ENCODE data around the gene TRAK1. TPM values are rescaled to one million over a fixed set of nuclear protein-coding genes. Genes with fewer than 3 reads are reported as not detected.

The TRAK1 gene
- total RNA-seq, 1 donor from 2014 or later: 37.5 TPM

DNA sequence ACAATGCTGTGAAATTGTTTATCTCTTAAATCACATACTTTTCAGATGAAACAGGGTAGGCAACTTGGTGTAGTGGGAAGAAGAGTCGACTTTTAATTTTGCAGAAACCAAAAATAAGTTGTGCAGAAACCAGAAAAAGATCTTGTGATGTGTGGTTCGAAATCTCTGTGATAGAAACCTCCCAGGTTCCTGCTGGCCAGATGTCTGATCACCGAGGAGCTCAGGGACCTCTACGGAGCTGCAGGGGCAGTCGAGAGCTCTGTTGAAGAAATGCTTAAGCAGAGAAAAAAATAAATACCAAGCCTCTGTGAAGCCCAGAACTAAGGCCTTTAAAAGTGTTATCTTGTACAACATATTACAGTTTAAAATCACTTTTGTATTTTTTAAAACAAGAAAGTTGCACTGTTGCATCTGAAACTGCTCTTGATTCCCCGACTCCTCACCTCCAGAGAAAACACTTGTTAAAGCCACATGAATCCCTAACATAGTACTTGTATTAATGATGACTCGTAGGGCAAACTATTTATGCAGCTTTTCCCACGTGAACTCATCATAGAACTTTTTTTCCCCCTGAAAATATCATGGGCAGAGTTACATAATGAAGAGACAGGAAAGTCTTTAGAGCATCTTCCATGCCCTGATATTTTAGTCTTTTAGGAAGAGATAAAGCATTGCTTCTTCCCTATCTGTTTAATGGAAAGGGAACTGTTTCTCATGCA lies 123.6 kb downstream of the TRAK1 start:
- H3K36me3 ChIP-seq: peaks cover 19 to 39% of the 10 kb centered on the region in 2 donors

DNA sequence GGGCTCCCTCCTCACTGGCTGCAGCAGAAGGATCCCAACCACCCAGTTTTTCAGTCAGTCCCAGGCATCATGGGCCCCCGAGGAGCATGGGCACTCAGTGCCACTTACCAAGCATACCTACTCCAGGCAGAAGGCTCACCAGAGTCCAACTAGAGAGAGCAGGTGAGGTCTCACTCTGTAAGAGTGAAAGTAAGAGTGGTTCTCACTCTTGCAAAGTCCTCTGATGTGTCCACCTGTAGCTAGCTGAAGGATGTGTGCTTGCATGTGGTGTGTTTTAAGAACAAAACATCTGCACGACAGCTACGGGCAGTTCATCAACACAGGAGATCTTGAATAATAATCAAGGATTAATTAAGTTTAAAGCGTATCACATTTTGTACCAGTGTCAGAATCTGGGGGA lies 125.1 kb downstream of the TRAK1 start:
- DNase-seq (ENCODE audit: low spot score in 2 of 2): no peak
- no peaks in the 10 kb centered on the region for H3K4me1 ChIP-seq
- H3K36me3 ChIP-seq: peaks cover 14 to 36% of the 10 kb centered on the region in 2 donors
- no peaks in the 10 kb centered on the region for H3K27me3 ChIP-seq
- intact Hi-C loops (cut with DNase I): no loop called here
- no peaks in the 10 kb centered on the region for H3K9me3 ChIP-seq
- TF ChIP-seq, protein P1, sequence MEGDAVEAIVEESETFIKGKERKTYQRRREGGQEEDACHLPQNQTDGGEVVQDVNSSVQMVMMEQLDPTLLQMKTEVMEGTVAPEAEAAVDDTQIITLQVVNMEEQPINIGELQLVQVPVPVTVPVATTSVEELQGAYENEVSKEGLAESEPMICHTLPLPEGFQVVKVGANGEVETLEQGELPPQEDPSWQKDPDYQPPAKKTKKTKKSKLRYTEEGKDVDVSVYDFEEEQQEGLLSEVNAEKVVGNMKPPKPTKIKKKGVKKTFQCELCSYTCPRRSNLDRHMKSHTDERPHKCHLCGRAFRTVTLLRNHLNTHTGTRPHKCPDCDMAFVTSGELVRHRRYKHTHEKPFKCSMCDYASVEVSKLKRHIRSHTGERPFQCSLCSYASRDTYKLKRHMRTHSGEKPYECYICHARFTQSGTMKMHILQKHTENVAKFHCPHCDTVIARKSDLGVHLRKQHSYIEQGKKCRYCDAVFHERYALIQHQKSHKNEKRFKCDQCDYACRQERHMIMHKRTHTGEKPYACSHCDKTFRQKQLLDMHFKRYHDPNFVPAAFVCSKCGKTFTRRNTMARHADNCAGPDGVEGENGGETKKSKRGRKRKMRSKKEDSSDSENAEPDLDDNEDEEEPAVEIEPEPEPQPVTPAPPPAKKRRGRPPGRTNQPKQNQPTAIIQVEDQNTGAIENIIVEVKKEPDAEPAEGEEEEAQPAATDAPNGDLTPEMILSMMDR (IDR thresholded peaks at IDR 0.05): no peak
- H3K4me3 ChIP-seq: no peak overlapping the region
- no peak overlapping the region for H3K27ac ChIP-seq

More for the DNA sequence above, 123.6 kb downstream of the TRAK1 start:
- intact Hi-C loops (cut with DNase I): no loop called here
- TF ChIP-seq, protein P1 (IDR thresholded peaks at IDR 0.05): no peak
- no peak for DNase-seq (ENCODE audit: low spot score in 2 of 2)
- Histone ChIP-seq H3K9me3 (no peaks in the 10 kb centered on the region), H3K4me3 (no peak overlapping the region), H3K27ac (no peak overlapping the region), H3K27me3 (no peaks in the 10 kb centered on the region), H3K4me1 (no peaks in the 10 kb centered on the region)

DNA sequence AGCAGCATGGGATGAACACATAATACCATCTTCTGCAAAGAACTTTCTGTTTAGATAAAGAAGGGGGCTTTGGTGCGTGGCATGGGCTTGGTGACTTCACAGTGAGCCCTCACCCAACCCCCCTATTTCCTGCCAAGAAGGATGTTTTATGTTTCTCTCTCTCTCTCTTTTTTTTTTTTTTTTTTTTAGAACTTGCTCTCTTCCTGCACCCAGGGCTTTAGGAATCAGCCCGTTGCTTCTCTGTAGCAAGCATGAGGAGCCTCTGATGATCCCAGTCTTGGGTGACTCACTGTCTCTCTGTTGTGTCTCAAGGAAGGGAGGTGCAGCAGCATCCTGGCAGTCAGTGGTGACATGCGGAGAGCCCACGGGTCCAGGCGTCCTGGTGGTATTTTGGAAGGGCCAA lies 125.8 kb downstream of the TRAK1 start:
- Histone ChIP-seq H3K9me3 (no peaks in the 10 kb centered on the region), H3K4me3 (no peak overlapping the region), H3K36me3 (peaks cover 18 to 40% of the 10 kb centered on the region in 2 donors), H3K27ac (no peak overlapping the region), H3K4me1 (no peaks in the 10 kb centered on the region), H3K27me3 (no peaks in the 10 kb centered on the region)
- no peak for DNase-seq (ENCODE audit: low spot score in 2 of 2)
- intact Hi-C loops (cut with DNase I): no loop called here
- TF ChIP-seq, protein P1 (IDR thresholded peaks at IDR 0.05): no peak

DNA sequence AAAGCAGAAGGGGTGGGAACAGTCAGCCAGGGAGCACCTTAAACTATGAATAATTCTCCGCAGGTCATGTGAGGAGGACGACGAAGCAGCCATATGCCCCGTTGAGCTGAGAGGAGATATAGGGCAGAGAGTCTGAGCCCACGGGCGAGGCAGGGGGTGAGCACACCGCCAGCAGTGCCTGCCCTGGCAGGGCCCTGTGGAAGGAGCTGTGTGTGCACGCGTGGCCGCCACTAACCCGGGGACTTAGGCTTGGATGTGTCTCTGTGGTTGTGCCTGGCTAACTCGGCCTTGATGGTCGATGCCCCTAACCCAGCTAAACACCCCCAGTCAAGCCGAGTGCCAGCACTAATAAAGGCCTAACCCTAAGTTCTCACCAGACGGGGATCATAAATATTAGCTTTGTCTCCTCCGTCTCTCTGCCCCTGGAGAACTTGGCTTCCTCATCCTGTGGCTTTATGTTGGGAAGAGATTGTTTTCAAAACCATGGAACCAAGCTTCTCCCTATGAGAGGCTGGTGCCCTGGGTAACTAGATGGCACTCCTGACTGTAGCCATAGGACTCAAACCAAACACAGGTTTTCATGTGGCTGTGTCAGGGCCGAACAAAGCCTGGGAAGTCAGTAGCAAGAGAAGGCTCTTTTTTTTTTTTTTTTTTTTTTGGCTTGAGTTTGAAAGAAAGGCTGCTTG lies 129.4 kb downstream of the TRAK1 start:
- no peak overlapping the region for H3K27ac ChIP-seq
- H3K27me3 ChIP-seq: no peaks in the 10 kb centered on the region
- TF ChIP-seq, protein P1 (IDR thresholded peaks at IDR 0.05): no peak
- DNase-seq (ENCODE audit: low spot score in 2 of 2): no peak
- H3K36me3 ChIP-seq: peaks cover 27 to 60% of the 10 kb centered on the region in 2 donors
- intact Hi-C loops (cut with DNase I): no loop called here
- H3K4me3 ChIP-seq: no peak overlapping the region
- no peaks in the 10 kb centered on the region for H3K4me1 ChIP-seq
- no peaks in the 10 kb centered on the region for H3K9me3 ChIP-seq

DNA sequence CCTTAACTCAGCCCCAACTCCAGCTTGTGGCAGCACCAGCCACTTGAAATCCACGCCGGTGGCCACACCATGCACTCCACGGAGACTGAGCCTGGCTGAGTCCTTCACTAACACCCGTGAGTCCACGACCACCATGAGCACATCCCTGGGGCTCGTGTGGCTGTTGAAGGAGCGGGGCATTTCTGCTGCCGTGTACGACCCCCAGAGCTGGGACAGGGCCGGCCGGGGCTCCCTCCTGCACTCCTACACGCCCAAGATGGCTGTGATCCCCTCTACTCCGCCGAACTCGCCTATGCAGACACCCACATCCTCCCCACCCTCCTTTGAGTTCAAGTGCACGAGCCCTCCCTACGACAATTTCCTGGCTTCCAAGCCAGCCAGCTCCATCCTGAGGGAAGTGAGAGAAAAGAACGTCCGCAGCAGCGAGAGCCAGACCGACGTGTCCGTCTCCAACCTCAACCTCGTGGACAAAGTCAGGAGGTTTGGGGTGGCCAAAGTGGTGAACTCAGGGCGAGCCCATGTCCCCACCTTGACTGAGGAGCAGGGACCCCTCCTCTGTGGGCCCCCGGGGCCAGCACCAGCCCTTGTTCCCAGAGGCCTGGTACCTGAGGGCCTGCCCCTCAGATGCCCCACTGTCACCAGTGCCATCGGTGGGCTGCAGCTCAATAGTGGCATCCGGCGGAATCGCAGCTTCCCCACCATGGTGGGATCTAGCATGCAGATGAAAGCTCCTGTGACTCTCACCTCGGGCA lies 132.0 kb downstream of the TRAK1 start:
- Histone ChIP-seq H3K27ac (no peak overlapping the region), H3K4me1 (no peaks in the 10 kb centered on the region), H3K4me3 (no peak overlapping the region), H3K27me3 (no peaks in the 10 kb centered on the region), H3K9me3 (no peaks in the 10 kb centered on the region), H3K36me3 (peaks cover 27 to 53% of the 10 kb centered on the region in 2 donors)
- no peak for DNase-seq (ENCODE audit: low spot score in 2 of 2)
- TF ChIP-seq, protein P1 (IDR thresholded peaks at IDR 0.05): no peak
- intact Hi-C loops (cut with DNase I): no loop called here

All from ascending aorta (tissue), 2 donors.